GM18873 (cell line): ENCODE data around the gene KNDC1.

Source experiments
- ATAC-seq: cut with Tn5 transposase; IDR thresholded peaks from one replicate; pipeline ENCODE4 v1.9.1; 2021; ENCODE audit warnings: mild to moderate bottlenecking, moderate library complexity, moderate number of reproducible peaks; ENCODE audit not compliant: unreplicated experiment, low FRiP score

Gene KNDC1

GRCh38 chr10:133202778-133203651, 43.0 kb downstream of the KNDC1 start:
- ATAC-seq, result no peak

- no peak for ATAC-seq
These were observed 43.7 kb downstream of the KNDC1 start for GRCh38 chr10:133203652-133204195.

- ATAC-seq, result no peak
These were observed 44.4 kb downstream of the KNDC1 start for GRCh38 chr10:133204226-133205015.

GRCh38 chr10:133205146-133205545, 45.1 kb downstream of the KNDC1 start:
- ATAC-seq, result no peak

GRCh38 chr10:133206356-133207040, 46.5 kb downstream of the KNDC1 start:
- ATAC-seq, result no peak

- no peak for ATAC-seq
These were observed 47.1 kb downstream of the KNDC1 start for GRCh38 chr10:133207041-133207600.

GRCh38 chr10:133207627-133208026, 47.6 kb downstream of the KNDC1 start:
- ATAC-seq, result no peak

- ATAC-seq, result no peak
These were observed 48.4 kb downstream of the KNDC1 start for GRCh38 chr10:133208466-133208865.

- no peak for ATAC-seq
These were observed 49.1 kb downstream of the KNDC1 start for GRCh38 chr10:133209117-133209516.

GRCh38 chr10:133209641-133210040, 49.6 kb downstream of the KNDC1 start:
- ATAC-seq, result no peak

- ATAC-seq, result no peak
These were observed 50.5 kb downstream of the KNDC1 start for GRCh38 chr10:133210398-133211140.

- ATAC-seq, result no peak
These were observed 51.3 kb downstream of the KNDC1 start for GRCh38 chr10:133211141-133211830.

GRCh38 chr10:133211959-133212852, 52.2 kb downstream of the KNDC1 start:
- no peak for ATAC-seq

GRCh38 chr10:133212853-133213494, 53.0 kb downstream of the KNDC1 start:
- no peak for ATAC-seq

GRCh38 chr10:133213641-133214467, 53.8 kb downstream of the KNDC1 start:
- ATAC-seq, result no peak

GRCh38 chr10:133214468-133215410, 54.7 kb downstream of the KNDC1 start:
- ATAC-seq, result no peak
